Tibial nerve (tissue), 4 donors: ENCODE data around the gene NECTIN1. TPM values are rescaled to one million over a fixed set of nuclear protein-coding genes. Genes with fewer than 3 reads are reported as not detected.
A peak's percentile ranks its signal among the peaks of the same experiment; 100 is the strongest.

Source experiments
- DNase-seq, 2 donors: peaks; one replicate each; pipeline ENCODE4 v3.0.0-alpha.2; 2019; ENCODE audit warnings: low spot score in 2 of 2
- H3K27ac ChIP-seq, 4 donors: fragments of 200-600 bp; sonication (generic) in 3 of 4; one replicate each; pipeline ENCODE4 v1.5.1; 2017 to 2019; ENCODE audit warnings: mild to moderate bottlenecking in 1 of 4
- H3K27me3 ChIP-seq, 2 donors: fragments of 200-600 bp; sonication (generic) in 1 of 2; one replicate each; pipeline versions ENCODE4 v1.5.1 to v1.6.0; 2017 to 2019
- H3K36me3 ChIP-seq, 3 donors: fragments of 200-600 bp; sonication (generic); one replicate each; pipeline ENCODE4 v1.5.1; 2018 to 2019
- H3K4me1 ChIP-seq, 4 donors: fragments of 200-600 bp; sonication (generic) in 3 of 4; one replicate each; pipeline ENCODE4 v1.5.1; 2017 to 2019
- H3K4me3 ChIP-seq, 4 donors: fragments of 200-600 bp; sonication (generic) in 3 of 4; one replicate each; pipeline ENCODE4 v1.5.1; 2017 to 2019; ENCODE audit warnings: mild to moderate bottlenecking in 1 of 4, moderate library complexity in 1 of 4
- H3K9me3 ChIP-seq, 4 donors: fragments of 200-600 bp; sonication (generic) in 3 of 4; one replicate each; pipeline ENCODE4 v1.5.1; 2017 to 2019
- CTCF ChIP-seq, 5 experiments: fragments of 200-600 bp in 3 of 5; fragments of 450-650 bp in 2 of 5; sonication (generic) in 3 of 5; IDR thresholded peaks; one replicate each; pipeline ENCODE4 v1.5.1; 2016 to 2019; ENCODE audit warnings: antibody characterized with exemption in 5 of 5, mild to moderate bottlenecking in 3 of 5, moderate library complexity in 2 of 5
- EP300 ChIP-seq, 2 donors: sonication (generic); formaldehyde crosslinking; IDR thresholded peaks; one replicate each; pipeline ENCODE4 v1.6.1; 2017; ENCODE audit warnings: antibody characterized with exemption in 2 of 2, mild to moderate bottlenecking in 1 of 2
- POLR2A ChIP-seq, 2 donors: fragments of 450-650 bp; IDR thresholded peaks; one replicate each; pipeline ENCODE4 v1.6.1; 2017; ENCODE audit warnings: antibody characterized with exemption in 2 of 2, mild to moderate bottlenecking in 2 of 2, moderate library complexity in 2 of 2
- WGBS, 2 donors: methylation state at CpG; one replicate each; pipeline ENCODE4 v1.1.5; 2018; 5-methylcytosine and 5-hydroxymethylcytosine counted together
- total RNA-seq, 4 donors: library from RNA; depleted of rRNA; stranded (reverse); fragments of >200 nt; gene quantifications; one replicate each; pipeline ENCODE4 v1.1.0, GENCODE V29; 2016

Gene NECTIN1
- total RNA-seq, 4 donors from 2014 or later, result 6.0 to 29.1 (median 14.0) TPM

- no peak overlapping the region for H3K4me3 ChIP-seq
- no peaks in the 10 kb centered on the region for H3K9me3 ChIP-seq
- H3K36me3 ChIP-seq, result peaks cover 0 to 21% (median 0%) of the 10 kb centered on the region in 3 donors
- DNase-seq, result no peak
- H3K4me1 ChIP-seq, result peaks cover 0 to 33% (median 0%) of the 10 kb centered on the region in 4 donors
- TF ChIP-seq POLR2A (IDR thresholded peaks at IDR 0.05), result no peak
- peak in 2 of 5 experiments; percentile 9 to 12 for TF ChIP-seq CTCF (IDR thresholded peaks at IDR 0.05)
- no peak for TF ChIP-seq EP300 (IDR thresholded peaks at IDR 0.05)
- 47 to 55% methylated on average over 7 to 8 of the region's 8 CpGs for WGBS, 2 donors
- no peaks in the 10 kb centered on the region for H3K27me3 ChIP-seq
- no peak overlapping the region for H3K27ac ChIP-seq
Observed at GRCh38 chr11:119681361-119681910, 47.6 kb downstream of the NECTIN1 start.

- H3K9me3 ChIP-seq, result no peaks in the 10 kb centered on the region
- H3K27me3 ChIP-seq, result no peaks in the 10 kb centered on the region
- no peak for DNase-seq
- no peak overlapping the region for H3K4me3 ChIP-seq
- peaks cover 0 to 28% (median 0%) of the 10 kb centered on the region in 3 donors for H3K36me3 ChIP-seq
- WGBS, 2 donors, result 58 to 59% methylated on average over 9 to 11 of the region's 11 CpGs
- peaks cover 0 to 33% (median 0%) of the 10 kb centered on the region in 4 donors for H3K4me1 ChIP-seq
- H3K27ac ChIP-seq, result no peak overlapping the region
- TF ChIP-seq EP300 (IDR thresholded peaks at IDR 0.05) (no peak), POLR2A (IDR thresholded peaks at IDR 0.05) (no peak), CTCF (IDR thresholded peaks at IDR 0.05) (no peak)
Observed at GRCh38 chr11:119680541-119681360, 48.2 kb downstream of the NECTIN1 start.

GRCh38 chr11:119679346-119679745, 49.7 kb downstream of the NECTIN1 start:
- peaks cover 0 to 23% (median 0%) of the 10 kb centered on the region in 4 donors for H3K4me1 ChIP-seq
- H3K9me3 ChIP-seq, result no peaks in the 10 kb centered on the region
- WGBS, 2 donors, result 92 to 93% methylated on average over 7 of the region's 7 CpGs
- H3K27ac ChIP-seq, result no peak overlapping the region
- TF ChIP-seq POLR2A (IDR thresholded peaks at IDR 0.05) (no peak), EP300 (IDR thresholded peaks at IDR 0.05) (no peak), CTCF (IDR thresholded peaks at IDR 0.05) (no peak)
- H3K4me3 ChIP-seq, result no peak overlapping the region
- no peaks in the 10 kb centered on the region for H3K27me3 ChIP-seq
- peaks cover 0 to 42% (median 0%) of the 10 kb centered on the region in 3 donors for H3K36me3 ChIP-seq
- DNase-seq, result no peak

GRCh38 chr11:119678351-119678750, 50.6 kb downstream of the NECTIN1 start:
- no peak for TF ChIP-seq EP300 (IDR thresholded peaks at IDR 0.05)
- no peak for TF ChIP-seq CTCF (IDR thresholded peaks at IDR 0.05)
- TF ChIP-seq POLR2A (IDR thresholded peaks at IDR 0.05), result no peak
- Histone ChIP-seq H3K9me3 (no peaks in the 10 kb centered on the region), H3K36me3 (peaks cover 0 to 52% (median 0%) of the 10 kb centered on the region in 3 donors), H3K4me1 (peaks cover 0 to 14% (median 2%) of the 10 kb centered on the region in 4 donors), H3K27ac (no peak overlapping the region), H3K27me3 (no peaks in the 10 kb centered on the region), H3K4me3 (no peak overlapping the region)
- DNase-seq, result no peak
- 93 to 97% methylated on average over 21 of the region's 21 CpGs for WGBS, 2 donors

- Histone ChIP-seq H3K36me3 (peaks cover 0 to 55% (median 0%) of the 10 kb centered on the region in 3 donors), H3K27ac (no peak overlapping the region), H3K27me3 (no peaks in the 10 kb centered on the region), H3K9me3 (no peaks in the 10 kb centered on the region), H3K4me1 (peaks cover 0 to 19% (median 4%) of the 10 kb centered on the region in 4 donors), H3K4me3 (no peak overlapping the region)
- WGBS, 2 donors, result 97 to 98% methylated on average over 9 of the region's 9 CpGs
- no peak for DNase-seq
- TF ChIP-seq CTCF (IDR thresholded peaks at IDR 0.05) (no peak), EP300 (IDR thresholded peaks at IDR 0.05) (no peak), POLR2A (IDR thresholded peaks at IDR 0.05) (no peak)
Observed at GRCh38 chr11:119677840-119678239, 51.2 kb downstream of the NECTIN1 start.
